Endothelial cell (in vitro differentiated cells): Measurements from ENCODE around the gene RBFOX2. TPM values are rescaled to one million over a fixed set of nuclear protein-coding genes. Genes with fewer than 3 reads are reported as not detected.

ENCODE experiments used
- DNase-seq: peaks from one replicate; pipeline ENCODE4 v3.0.0; 2021; ENCODE audit warnings: low spot score
- H3K27ac Mint-ChIP-seq: one replicate; pipeline ENCODE4 v1.8.0; 2021; ENCODE audit warnings: mixed read lengths, inconsistent platforms; ENCODE audit not compliant: unreplicated experiment
- H3K27me3 Mint-ChIP-seq: one replicate; pipeline ENCODE4 v1.8.0; 2021; ENCODE audit warnings: mild to moderate bottlenecking, moderate library complexity, mixed read lengths, inconsistent platforms; ENCODE audit not compliant: unreplicated experiment
- H3K36me3 Mint-ChIP-seq: one replicate; pipeline ENCODE4 v1.8.0; 2021; ENCODE audit warnings: mild to moderate bottlenecking, low read depth, mixed read lengths, inconsistent platforms; ENCODE audit not compliant: unreplicated experiment
- H3K4me1 Mint-ChIP-seq: one replicate; pipeline ENCODE4 v1.8.0; 2021; ENCODE audit warnings: mild to moderate bottlenecking, mixed read lengths, inconsistent platforms; ENCODE audit not compliant: unreplicated experiment
- H3K4me3 Mint-ChIP-seq: one replicate; pipeline ENCODE4 v1.8.0; 2021; ENCODE audit warnings: mild to moderate bottlenecking, mixed read lengths, inconsistent platforms; ENCODE audit not compliant: unreplicated experiment
- H3K9me3 Mint-ChIP-seq: one replicate; pipeline ENCODE4 v1.8.0; 2021; ENCODE audit warnings: mixed read lengths, inconsistent platforms; ENCODE audit not compliant: unreplicated experiment
- CTCF ChIP-seq: fragments of 200-600 bp; sonication (generic); IDR thresholded peaks from one replicate; pipeline ENCODE4 v1.5.0; 2021; ENCODE audit warnings: antibody characterized with exemption; ENCODE audit not compliant: unreplicated experiment
- total RNA-seq: library from RNA; stranded (reverse); fragmentation: NEBNext Ultra II Directional; extraction: Animal tissue kit (Norgen Biotek cat#: 25700); gene quantifications from one replicate; pipeline ENCODE4 v1.2.1, GENCODE V29; 2021; ENCODE audit not compliant: unreplicated experiment

The RBFOX2 gene
- total RNA-seq, 1 donor from 2014 or later, result 228 TPM

- H3K27me3 Mint-ChIP-seq, result peaks cover 5% of the 10 kb centered on the region
- peaks cover 41% of the 10 kb centered on the region for H3K4me1 Mint-ChIP-seq
- peak overlapping the region; percentile 2 for H3K4me3 Mint-ChIP-seq
- no peak for TF ChIP-seq CTCF
- DNase-seq, result no peak
- H3K27ac Mint-ChIP-seq, result peak overlapping the region; percentile 68
- H3K9me3 Mint-ChIP-seq, result no peaks in the 10 kb centered on the region
- no peaks in the 10 kb centered on the region for H3K36me3 Mint-ChIP-seq
These were observed 124.9 kb downstream of the RBFOX2 start for GRCh38 chr22:35903571-35904335.

GRCh38 chr22:35900483-35901168 is 128.0 kb downstream of the RBFOX2 start:
- no peak for DNase-seq
- no peak overlapping the region for H3K4me3 Mint-ChIP-seq
- peaks cover 48% of the 10 kb centered on the region for H3K4me1 Mint-ChIP-seq

GRCh38 chr22:35899736-35900135 is 128.9 kb downstream of the RBFOX2 start:
- Mint-ChIP-seq H3K27me3 (peaks cover 4% of the 10 kb centered on the region), H3K27ac (no peak overlapping the region), H3K4me3 (no peak overlapping the region), H3K36me3 (no peaks in the 10 kb centered on the region), H3K4me1 (peaks cover 54% of the 10 kb centered on the region), H3K9me3 (no peaks in the 10 kb centered on the region)
- no peak for TF ChIP-seq CTCF
- DNase-seq, result no peak

More at GRCh38 chr22:35900483-35901168, 128.0 kb downstream of the RBFOX2 start:
- Mint-ChIP-seq H3K9me3 (no peaks in the 10 kb centered on the region), H3K36me3 (no peaks in the 10 kb centered on the region), H3K27me3 (peaks cover 4% of the 10 kb centered on the region), H3K27ac (peak overlapping the region; percentile 64)
- TF ChIP-seq CTCF, result no peak

GRCh38 chr22:35896111-35896705 is 132.4 kb downstream of the RBFOX2 start:
- Mint-ChIP-seq H3K4me1 (peaks cover 41% of the 10 kb centered on the region), H3K9me3 (no peaks in the 10 kb centered on the region), H3K4me3 (no peak overlapping the region), H3K36me3 (no peaks in the 10 kb centered on the region), H3K27ac (no peak overlapping the region), H3K27me3 (peaks cover 1% of the 10 kb centered on the region)
- no peak for TF ChIP-seq CTCF
- DNase-seq, result no peak
